Right lobe of liver (tissue), 6 donors: Measurements from ENCODE around the gene AHI1. TPM values are rescaled to one million over a fixed set of nuclear protein-coding genes. Genes with fewer than 3 reads are reported as not detected.

Experiments used
- ATAC-seq, 4 donors: fragments of 200-7000 bp; cut with Tn5 transposase; one replicate each; pipeline ENCODE4 v1.9.1; 2020; ENCODE audit warnings: mild to moderate bottlenecking in 4 of 4, moderate library complexity in 4 of 4
- DNase-seq, 3 donors: peaks; one replicate each; pipeline ENCODE4 v3.0.0-alpha.2; 2020
- H3K27ac ChIP-seq, 3 donors: fragments of 200-600 bp; one replicate each; pipeline ENCODE4 v1.8.0; 2022
- H3K27me3 ChIP-seq, 2 donors: fragments of 200-600 bp; one replicate each; pipeline ENCODE4 v1.8.0; 2022
- H3K36me3 ChIP-seq, 4 donors: fragments of 200-600 bp; sonication (generic) in 1 of 4; one replicate each; pipeline versions ENCODE4 v1.5.1 to v1.8.0; 2017 to 2022; ENCODE audit warnings: control low read depth in 1 of 4
- H3K4me1 ChIP-seq, 4 donors: fragments of 200-600 bp; sonication (generic) in 1 of 4; one replicate each; pipeline versions ENCODE4 v1.5.1 to v1.8.0; 2017 to 2022; ENCODE audit warnings: control low read depth in 1 of 4
- H3K4me3 ChIP-seq, 3 donors: fragments of 200-600 bp; one replicate each; pipeline ENCODE4 v1.8.0; 2022
- H3K9me3 ChIP-seq, 4 donors: fragments of 200-600 bp; sonication (generic) in 1 of 4; one replicate each; pipeline versions ENCODE4 v1.5.1 to v1.8.0; 2017 to 2022; ENCODE audit warnings: control low read depth in 1 of 4
- CTCF ChIP-seq, 4 donors: fragments of 200-600 bp in 3 of 4; fragments of 450-650 bp in 1 of 4; IDR thresholded peaks; one replicate each; pipeline versions ENCODE4 v1.5.1 to v1.8.0; 2016 to 2022; ENCODE audit warnings: antibody characterized with exemption in 4 of 4, mild to moderate bottlenecking in 2 of 4
- POLR2A ChIP-seq: fragments of 450-650 bp; IDR thresholded peaks from one replicate; pipeline ENCODE4 v1.6.1; 2017; ENCODE audit warnings: antibody characterized with exemption, mild to moderate bottlenecking
- WGBS: methylation state at CpG from one replicate; pipeline ENCODE4 v1.1.6; 2018; ENCODE audit warnings: low coverage, low lambda C conversion rate; ENCODE audit not compliant: insufficient coverage; ENCODE audit errors: missing lambda C conversion rate; 5-methylcytosine and 5-hydroxymethylcytosine counted together
- intact Hi-C, 2 donors: fragments of 100-400 bp; cut with DNase I; formaldehyde crosslinking; loops; one replicate each; pipeline versions ENCODE4 v1.11.2 to v1.14.1; 2022
- total RNA-seq, 6 experiments: library from RNA; depleted of rRNA in 2 of 6; stranded (reverse); fragments of >200 nt in 2 of 6; fragmentation: NEBNext Ultra II Directional in 3 of 6; extraction: Animal tissue kit (Norgen Biotek cat#: 25700) in 3 of 6; gene quantifications; one replicate each; pipeline versions ENCODE4 v1.1.0 to v1.2.4, GENCODE V29; 2016 to 2023
- donor health status: DM: no; HTN: yes; CAD: no.
- donor health status: DM: no; HTN: no; CAD: no.
- donor health status: DM: no; HTN: no; CAD: no.
- donor health status: DM: no; HTN: yes; CAD: no.
- donor health status: DM: no; HTN: yes; CAD: no.

Gene AHI1
- total RNA-seq, 6 experiments from 2014 or later: 4.7 to 9.2 (median 8.0) TPM

DNA sequence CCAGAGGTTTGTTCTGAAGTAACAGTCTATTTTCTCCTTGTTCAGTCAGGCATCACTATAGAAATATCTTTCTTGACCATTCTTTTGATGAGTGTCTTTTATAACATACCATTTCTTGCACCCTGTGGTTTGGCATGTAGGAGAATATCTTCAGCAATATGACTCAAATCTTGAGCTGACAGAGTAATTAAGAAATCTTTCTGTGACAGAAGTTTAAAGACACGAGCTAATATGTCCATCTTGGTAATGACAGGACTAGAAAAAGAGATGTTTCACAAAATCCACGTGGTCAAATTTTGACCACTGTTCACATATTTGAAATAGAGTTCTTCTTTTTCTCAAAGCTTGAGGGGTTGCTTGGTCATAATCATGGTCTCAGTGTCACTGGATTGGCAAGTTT, 166.5 kb downstream of the AHI1 start:
- H3K27ac ChIP-seq: no peak overlapping the region
- H3K36me3 ChIP-seq: no peaks in the 10 kb centered on the region
- H3K27me3 ChIP-seq: no peaks in the 10 kb centered on the region
- TF ChIP-seq CTCF (IDR thresholded peaks at IDR 0.05) (no peak), POLR2A (no peak)
- intact Hi-C loops: no loop called here
- H3K4me1 ChIP-seq: no peaks in the 10 kb centered on the region
- DNase-seq (no peak), ATAC-seq (no peak)
- no peaks in the 10 kb centered on the region for H3K9me3 ChIP-seq
- no peak overlapping the region for H3K4me3 ChIP-seq
- 84% methylated on average over 2 of the region's 2 CpGs for WGBS

GRCh38 chr6:135329851-135330803, 167.4 kb downstream of the AHI1 start:
- no peaks in the 10 kb centered on the region for H3K4me1 ChIP-seq
- H3K27me3 ChIP-seq: no peaks in the 10 kb centered on the region
- no peak overlapping the region for H3K4me3 ChIP-seq
- H3K27ac ChIP-seq: no peak overlapping the region
- WGBS: 80% methylated on average over 12 of the region's 13 CpGs
- TF ChIP-seq CTCF (IDR thresholded peaks at IDR 0.05) (no peak), POLR2A (no peak)
- DNase-seq (no peak), ATAC-seq (no peak)
- H3K9me3 ChIP-seq: no peaks in the 10 kb centered on the region
- intact Hi-C loops: no loop called here
- no peaks in the 10 kb centered on the region for H3K36me3 ChIP-seq

- TF ChIP-seq POLR2A (no peak), CTCF (IDR thresholded peaks at IDR 0.05) (no peak)
Measured at GRCh38 chr6:135328136-135328535, 169.4 kb downstream of the AHI1 start.

GRCh38 chr6:135325624-135326424, 171.7 kb downstream of the AHI1 start:
- 63% methylated on average over 4 of the region's 4 CpGs for WGBS
- TF ChIP-seq POLR2A: no peak
- no peak for TF ChIP-seq CTCF (IDR thresholded peaks at IDR 0.05)
- Histone ChIP-seq H3K9me3 (no peaks in the 10 kb centered on the region), H3K4me1 (no peaks in the 10 kb centered on the region), H3K4me3 (no peak overlapping the region), H3K36me3 (no peaks in the 10 kb centered on the region), H3K27me3 (no peaks in the 10 kb centered on the region), H3K27ac (no peak overlapping the region)
- no peak for DNase-seq
- intact Hi-C loops: no loop called here
- no peak for ATAC-seq

More at GRCh38 chr6:135328136-135328535, 169.4 kb downstream of the AHI1 start:
- intact Hi-C loops: no loop called here
- 100% methylated on average over 1 of the region's 1 CpG for WGBS
- H3K36me3 ChIP-seq: no peaks in the 10 kb centered on the region
- H3K4me1 ChIP-seq: no peaks in the 10 kb centered on the region
- ATAC-seq (no peak), DNase-seq (no peak)
- no peak overlapping the region for H3K27ac ChIP-seq
- H3K27me3 ChIP-seq: no peaks in the 10 kb centered on the region
- no peaks in the 10 kb centered on the region for H3K9me3 ChIP-seq
- H3K4me3 ChIP-seq: no peak overlapping the region
